ENCODE data around the gene MPRIP.

The MPRIP gene

DNA sequence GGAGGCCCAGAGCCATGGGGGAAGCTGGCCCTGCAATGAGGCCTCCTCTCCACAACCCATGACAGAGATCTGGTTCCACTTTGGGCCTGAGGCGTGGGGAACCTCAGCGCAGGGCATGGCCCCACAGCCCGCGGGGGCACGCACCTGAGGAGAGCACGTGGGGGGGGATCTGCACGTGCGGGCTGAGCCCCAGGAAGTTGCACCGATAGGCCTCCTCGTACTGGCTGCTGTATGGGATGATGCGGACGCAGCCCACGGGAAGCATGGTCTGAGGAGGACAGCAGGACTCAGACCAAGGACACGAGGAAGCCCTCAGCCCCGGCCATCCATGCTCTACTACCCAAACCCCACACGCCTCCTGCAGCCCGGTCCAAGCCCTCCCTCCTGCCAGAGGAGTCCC lies 174.0 kb downstream of the MPRIP start:
- no peak overlapping the region for H3K4me3 ChIP-seq (ENCODE audit: low read length)
- no peaks in the 10 kb centered on the region for H3K4me1 ChIP-seq (ENCODE audit: control insufficient read depth, insufficient read depth, low read length)
- no peak overlapping the region for H3K27ac ChIP-seq (ENCODE audit: low read depth, low read length)
- H3K9ac ChIP-seq (ENCODE audit: low read length): no peak overlapping the region
- no peaks in the 10 kb centered on the region for H3K27me3 ChIP-seq (ENCODE audit: control insufficient read depth, insufficient read depth, low read length)
- peaks cover 37% of the 10 kb centered on the region for H3K36me3 ChIP-seq (ENCODE audit: control insufficient read depth, insufficient read depth, low read length)

DNA sequence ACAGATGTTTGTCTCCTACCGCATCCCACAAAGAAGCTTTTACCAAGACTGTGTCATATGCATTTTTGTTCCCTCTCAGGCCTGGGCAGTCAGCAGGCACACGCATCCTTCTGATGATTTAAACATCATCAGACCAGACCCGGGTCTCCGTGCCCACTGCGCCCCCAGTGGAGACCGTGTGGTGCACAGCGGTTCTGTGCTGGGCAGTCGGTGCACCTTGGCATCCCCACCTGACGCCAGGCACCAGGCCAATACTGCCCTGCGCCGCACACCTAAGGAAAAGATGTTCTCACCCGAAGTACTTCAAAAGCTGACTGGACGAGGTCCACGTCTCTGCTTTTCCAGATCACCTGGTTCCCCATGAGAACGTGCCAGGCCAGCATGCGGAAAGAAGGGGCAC lies 174.5 kb downstream of the MPRIP start:
- Histone ChIP-seq H3K4me1 (ENCODE audit: control insufficient read depth, insufficient read depth, low read length) (no peaks in the 10 kb centered on the region), H3K27me3 (ENCODE audit: control insufficient read depth, insufficient read depth, low read length) (no peaks in the 10 kb centered on the region), H3K9ac (ENCODE audit: low read length) (no peak overlapping the region), H3K36me3 (ENCODE audit: control insufficient read depth, insufficient read depth, low read length) (peaks cover 41% of the 10 kb centered on the region), H3K27ac (ENCODE audit: low read depth, low read length) (no peak overlapping the region), H3K4me3 (ENCODE audit: low read length) (no peak overlapping the region)

DNA sequence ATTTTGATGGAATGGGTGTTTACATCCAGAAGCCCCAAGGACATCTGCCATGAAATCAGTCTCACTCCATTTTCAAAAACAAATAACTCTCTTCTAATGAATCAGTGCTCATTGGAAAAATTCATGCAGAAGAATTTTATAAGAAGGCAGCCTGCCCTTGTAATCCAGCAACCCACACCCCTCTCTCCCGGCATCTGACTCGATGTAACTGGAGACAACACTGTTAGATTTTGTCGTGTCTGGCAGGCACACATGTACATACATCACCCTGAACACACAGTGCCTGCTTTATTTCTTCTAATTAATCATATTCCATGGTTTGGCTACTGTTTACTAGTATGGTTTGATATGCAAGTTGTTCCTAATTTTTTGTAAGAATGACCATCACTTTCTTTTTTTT lies 175.7 kb downstream of the MPRIP start:
- Histone ChIP-seq H3K27me3 (ENCODE audit: control insufficient read depth, insufficient read depth, low read length) (no peaks in the 10 kb centered on the region), H3K9ac (ENCODE audit: low read length) (no peak overlapping the region), H3K4me1 (ENCODE audit: control insufficient read depth, insufficient read depth, low read length) (no peaks in the 10 kb centered on the region), H3K27ac (ENCODE audit: low read depth, low read length) (no peak overlapping the region), H3K4me3 (ENCODE audit: low read length) (no peak overlapping the region), H3K36me3 (ENCODE audit: control insufficient read depth, insufficient read depth, low read length) (peaks cover 51% of the 10 kb centered on the region)

DNA sequence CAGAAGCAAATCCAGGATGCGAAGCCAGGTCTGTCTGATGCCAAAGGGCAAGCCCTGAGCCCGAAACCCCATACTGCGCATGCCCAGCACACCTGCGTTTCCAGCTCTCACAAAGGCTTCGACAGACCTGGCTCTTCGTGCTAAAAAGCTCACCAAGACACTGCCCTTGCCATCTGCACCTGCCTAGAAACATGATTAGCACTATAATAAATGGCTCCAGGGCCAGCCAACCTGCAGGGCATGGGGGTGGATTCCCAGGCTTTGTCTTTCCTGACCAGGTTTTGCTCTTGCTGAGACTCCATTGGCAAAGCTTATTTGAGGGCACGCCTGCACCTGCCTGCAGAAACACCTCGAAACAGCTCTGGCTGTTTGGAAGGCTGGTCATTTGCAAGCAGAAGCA lies 178.3 kb downstream of the MPRIP start:
- no peak overlapping the region for H3K27ac ChIP-seq (ENCODE audit: low read depth, low read length)

DNA sequence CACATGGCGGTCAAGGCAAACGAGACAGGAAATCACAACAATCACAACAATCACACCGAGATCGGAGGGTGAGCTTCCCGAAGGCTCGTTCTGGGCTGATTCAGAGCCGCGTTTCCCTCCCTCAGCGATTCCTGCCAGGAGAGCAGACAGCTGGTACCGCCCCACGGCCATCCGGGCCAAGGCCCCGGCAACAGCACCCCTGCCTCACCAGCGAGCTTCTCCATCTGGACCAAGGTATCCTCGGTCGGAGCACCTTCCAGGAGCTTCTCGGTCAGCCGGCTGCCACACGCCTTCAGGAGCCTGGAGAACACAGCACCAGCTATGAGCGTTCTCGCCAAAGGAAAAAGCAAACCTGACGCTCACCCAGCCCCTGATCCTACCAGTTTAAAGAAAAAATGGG lies 179.1 kb downstream of the MPRIP start:
- no peaks in the 10 kb centered on the region for H3K27me3 ChIP-seq (ENCODE audit: control insufficient read depth, insufficient read depth, low read length)
- no peaks in the 10 kb centered on the region for H3K4me1 ChIP-seq (ENCODE audit: control insufficient read depth, insufficient read depth, low read length)
- no peak overlapping the region for H3K9ac ChIP-seq (ENCODE audit: low read length)
- H3K27ac ChIP-seq (ENCODE audit: low read depth, low read length): no peak overlapping the region
- no peak overlapping the region for H3K4me3 ChIP-seq (ENCODE audit: low read length)
- H3K36me3 ChIP-seq (ENCODE audit: control insufficient read depth, insufficient read depth, low read length): peaks cover 56% of the 10 kb centered on the region

More for the DNA sequence above, 178.3 kb downstream of the MPRIP start:
- no peak overlapping the region for H3K4me3 ChIP-seq (ENCODE audit: low read length)
- H3K4me1 ChIP-seq (ENCODE audit: control insufficient read depth, insufficient read depth, low read length): no peaks in the 10 kb centered on the region
- peaks cover 59% of the 10 kb centered on the region for H3K36me3 ChIP-seq (ENCODE audit: control insufficient read depth, insufficient read depth, low read length)
- no peak overlapping the region for H3K9ac ChIP-seq (ENCODE audit: low read length)
- no peaks in the 10 kb centered on the region for H3K27me3 ChIP-seq (ENCODE audit: control insufficient read depth, insufficient read depth, low read length)

DNA sequence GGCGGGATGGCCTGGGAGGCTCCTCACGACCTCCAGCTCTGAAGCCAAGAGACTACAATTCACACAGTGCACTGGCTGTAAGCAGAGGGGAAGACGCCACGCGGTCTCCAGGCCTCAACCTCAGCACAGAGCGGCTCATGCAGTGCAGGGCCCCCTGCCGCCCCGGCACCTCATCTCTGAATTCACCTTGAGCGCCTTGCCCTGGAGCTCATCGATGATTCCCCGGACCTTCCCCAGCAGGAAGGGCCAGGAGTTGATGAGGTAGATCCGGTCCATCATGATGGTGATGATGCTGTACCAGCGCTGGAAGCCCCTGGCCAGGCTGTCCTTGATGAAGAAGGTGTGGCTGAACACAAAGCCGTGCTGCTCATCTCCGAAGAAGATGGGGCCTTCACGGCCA lies 181.5 kb downstream of the MPRIP start:
- H3K27me3 ChIP-seq (ENCODE audit: control insufficient read depth, insufficient read depth, low read length): no peaks in the 10 kb centered on the region
- H3K4me3 ChIP-seq (ENCODE audit: low read length): no peak overlapping the region
- H3K4me1 ChIP-seq (ENCODE audit: control insufficient read depth, insufficient read depth, low read length): no peaks in the 10 kb centered on the region
- peaks cover 57% of the 10 kb centered on the region for H3K36me3 ChIP-seq (ENCODE audit: control insufficient read depth, insufficient read depth, low read length)
- no peak overlapping the region for H3K9ac ChIP-seq (ENCODE audit: low read length)
- no peak overlapping the region for H3K27ac ChIP-seq (ENCODE audit: low read depth, low read length)

DNA sequence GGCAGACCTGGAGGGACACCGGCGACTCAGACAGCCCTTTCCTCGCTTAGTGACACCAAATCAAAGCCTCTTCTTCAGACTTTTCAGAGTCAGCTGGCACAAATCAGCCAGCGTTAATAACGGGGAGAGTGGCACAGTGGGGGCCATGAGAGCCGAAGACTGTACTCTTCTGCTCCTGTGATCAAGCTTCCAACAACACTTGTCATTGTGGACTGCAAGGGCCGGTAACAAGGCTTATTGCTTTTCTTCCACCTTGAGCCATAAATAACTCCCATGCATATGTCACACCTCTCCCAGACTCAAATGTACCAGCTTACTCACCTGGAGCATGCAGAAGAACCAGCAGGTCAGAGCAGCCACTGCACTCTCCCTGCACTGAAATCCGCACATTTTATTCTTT lies 181.9 kb downstream of the MPRIP start:
- Histone ChIP-seq H3K4me3 (ENCODE audit: low read length) (no peak overlapping the region), H3K4me1 (ENCODE audit: control insufficient read depth, insufficient read depth, low read length) (no peaks in the 10 kb centered on the region), H3K9ac (ENCODE audit: low read length) (no peak overlapping the region), H3K36me3 (ENCODE audit: control insufficient read depth, insufficient read depth, low read length) (peaks cover 57% of the 10 kb centered on the region), H3K27me3 (ENCODE audit: control insufficient read depth, insufficient read depth, low read length) (no peaks in the 10 kb centered on the region), H3K27ac (ENCODE audit: low read depth, low read length) (no peak overlapping the region)

DNA sequence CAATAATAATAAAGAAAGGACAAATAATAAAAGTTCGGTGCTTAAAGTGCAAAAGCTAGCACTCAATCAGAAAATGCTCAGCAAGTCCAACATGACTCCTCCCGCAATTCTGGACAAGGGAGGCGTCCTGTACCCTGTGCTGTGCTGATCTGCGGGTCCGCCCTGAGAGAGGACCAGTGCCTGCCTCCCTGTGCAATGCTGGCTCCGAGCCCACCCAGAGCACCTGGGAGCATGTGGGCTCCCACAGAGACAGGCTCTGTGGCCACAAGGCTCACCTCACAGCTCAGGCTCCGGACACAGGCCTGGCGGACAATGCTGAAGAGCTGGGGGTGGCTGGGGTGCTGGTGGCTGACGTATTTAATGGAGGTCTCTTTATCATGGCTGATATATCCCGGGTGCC lies 183.6 kb downstream of the MPRIP start:
- no peaks in the 10 kb centered on the region for H3K27me3 ChIP-seq (ENCODE audit: control insufficient read depth, insufficient read depth, low read length)
- no peaks in the 10 kb centered on the region for H3K4me1 ChIP-seq (ENCODE audit: control insufficient read depth, insufficient read depth, low read length)
- no peak overlapping the region for H3K4me3 ChIP-seq (ENCODE audit: low read length)
- peaks cover 65% of the 10 kb centered on the region for H3K36me3 ChIP-seq (ENCODE audit: control insufficient read depth, insufficient read depth, low read length)
- no peak overlapping the region for H3K9ac ChIP-seq (ENCODE audit: low read length)
- H3K27ac ChIP-seq (ENCODE audit: low read depth, low read length): no peak overlapping the region

DNA sequence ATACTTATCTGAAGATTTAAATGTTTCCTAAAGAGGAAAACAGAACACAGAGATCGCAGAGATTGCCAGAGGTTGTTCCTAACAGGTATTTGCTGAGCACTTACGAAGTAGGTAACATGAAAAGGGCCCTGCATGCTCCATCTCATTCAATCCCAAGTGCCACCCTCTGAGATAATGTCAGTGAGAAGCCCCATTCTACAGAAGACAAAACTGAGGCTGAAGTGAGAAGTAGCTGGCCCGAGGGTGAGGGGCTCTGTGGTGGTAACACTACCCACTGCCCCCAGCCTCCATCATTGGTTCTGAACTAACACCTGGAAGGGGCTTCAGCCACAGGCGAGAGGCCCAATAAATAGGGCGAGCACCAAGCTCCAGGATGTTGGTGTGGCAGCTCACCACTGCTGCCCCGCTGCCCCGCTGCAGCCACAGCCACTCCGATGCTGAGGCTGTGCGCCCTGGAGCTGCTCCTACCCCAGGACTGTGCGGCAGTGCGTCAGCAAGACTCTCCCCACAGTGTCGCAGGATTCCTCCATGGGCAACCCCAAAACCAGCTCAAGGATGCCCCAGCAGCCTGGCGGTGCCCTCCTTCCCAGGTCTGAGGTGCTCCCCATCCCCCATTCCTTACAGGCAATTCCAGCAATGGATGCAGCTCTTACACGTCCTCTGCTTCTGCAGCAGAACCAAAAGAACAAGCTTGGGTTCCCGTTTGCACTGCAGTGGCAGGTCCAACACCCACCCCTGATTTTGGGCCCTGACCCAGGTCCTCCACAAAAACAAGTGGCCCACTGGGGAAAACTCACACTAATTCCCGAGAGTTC lies 184.4 kb downstream of the MPRIP start:
- Histone ChIP-seq H3K4me3 (ENCODE audit: low read length) (no peak overlapping the region), H3K27ac (ENCODE audit: low read depth, low read length) (no peak overlapping the region), H3K4me1 (ENCODE audit: control insufficient read depth, insufficient read depth, low read length) (no peaks in the 10 kb centered on the region), H3K9ac (ENCODE audit: low read length) (no peak overlapping the region), H3K27me3 (ENCODE audit: control insufficient read depth, insufficient read depth, low read length) (no peaks in the 10 kb centered on the region), H3K36me3 (ENCODE audit: control insufficient read depth, insufficient read depth, low read length) (peaks cover 60% of the 10 kb centered on the region)

DNA sequence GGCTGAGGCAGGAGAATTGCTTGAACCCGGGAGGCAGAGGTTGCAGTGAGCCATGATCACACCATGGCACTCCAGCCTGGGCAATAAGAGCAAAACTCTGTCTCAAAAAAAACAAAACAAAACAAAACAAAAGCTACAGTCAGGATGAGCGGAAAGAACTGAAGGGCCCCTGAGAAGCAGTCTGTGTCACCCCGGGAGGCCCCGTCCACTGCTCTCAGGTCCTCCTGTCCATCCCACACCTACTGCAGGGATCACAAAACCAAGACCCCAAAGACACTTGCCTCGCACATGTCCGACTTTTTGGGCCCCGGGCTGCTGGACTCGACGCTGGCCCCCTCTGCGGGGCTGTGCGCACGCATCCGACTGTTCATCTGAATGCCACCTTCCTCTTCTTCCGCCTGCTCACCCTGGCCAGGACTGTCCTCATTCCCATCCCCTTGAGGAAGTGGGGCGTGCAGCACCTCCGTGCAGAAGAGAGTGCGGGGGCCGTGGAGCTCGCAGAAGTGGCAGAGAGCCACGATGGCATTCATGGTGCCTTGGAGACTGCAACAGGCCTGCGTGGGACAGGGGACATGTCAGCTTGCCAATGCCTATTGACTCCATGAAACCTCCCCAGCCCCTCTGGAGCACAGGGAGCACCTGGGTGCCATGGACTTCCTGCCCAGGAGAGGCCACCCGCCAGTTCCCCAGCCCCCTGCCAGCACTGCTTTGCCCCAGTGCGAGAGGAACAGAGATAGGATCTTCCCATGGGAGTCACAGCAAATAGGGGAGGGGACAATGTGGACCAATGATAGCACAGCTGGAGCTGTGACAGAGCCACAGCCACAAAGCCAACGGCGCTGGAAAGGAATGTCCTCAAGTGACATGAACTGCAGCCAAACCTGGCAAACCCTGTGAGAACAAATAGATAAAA lies 185.6 kb downstream of the MPRIP start:
- Histone ChIP-seq H3K27ac (ENCODE audit: low read depth, low read length) (no peak overlapping the region), H3K27me3 (ENCODE audit: control insufficient read depth, insufficient read depth, low read length) (no peaks in the 10 kb centered on the region), H3K4me1 (ENCODE audit: control insufficient read depth, insufficient read depth, low read length) (no peaks in the 10 kb centered on the region), H3K4me3 (ENCODE audit: low read length) (no peak overlapping the region), H3K36me3 (ENCODE audit: control insufficient read depth, insufficient read depth, low read length) (peaks cover 49% of the 10 kb centered on the region), H3K9ac (ENCODE audit: low read length) (no peak overlapping the region)

DNA sequence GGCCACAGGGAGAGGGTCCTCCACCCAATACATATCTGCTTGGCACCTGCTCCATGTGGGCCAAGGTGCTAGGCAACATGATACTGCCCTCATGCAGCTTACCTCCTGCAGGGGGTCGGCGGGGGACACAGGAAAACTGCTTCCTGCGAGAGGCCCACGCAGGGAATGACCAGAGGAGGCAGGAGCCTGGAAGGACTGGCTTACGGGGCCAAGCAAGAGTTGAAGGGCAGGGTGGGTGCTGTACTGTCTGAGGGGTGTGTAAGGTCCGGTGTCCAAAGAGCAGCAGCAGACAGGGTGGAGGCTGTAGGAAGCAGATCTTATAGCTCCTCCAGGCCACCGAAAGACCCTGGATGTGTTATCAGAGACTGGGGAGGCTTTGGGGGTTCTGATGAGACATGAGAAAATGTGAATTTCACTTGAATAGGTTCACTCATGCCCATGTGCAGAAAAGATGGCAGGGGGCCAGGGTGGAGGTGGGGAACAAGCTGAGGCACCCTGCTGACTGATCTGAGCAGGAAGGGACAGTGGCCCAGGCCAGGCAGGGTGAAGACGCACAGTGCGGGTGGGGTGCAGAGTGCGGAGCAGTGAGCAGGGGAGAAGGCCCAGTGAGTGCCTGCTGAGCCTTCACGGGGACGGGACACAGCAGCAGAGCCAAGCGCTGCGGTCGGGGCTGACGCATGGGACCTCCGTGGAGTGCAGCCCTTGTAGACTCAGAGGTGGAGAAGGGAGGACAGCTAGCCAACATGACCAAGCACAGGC lies 186.4 kb downstream of the MPRIP start:
- no peaks in the 10 kb centered on the region for H3K4me1 ChIP-seq (ENCODE audit: control insufficient read depth, insufficient read depth, low read length)
- H3K27ac ChIP-seq (ENCODE audit: low read depth, low read length): no peak overlapping the region
- no peak overlapping the region for H3K9ac ChIP-seq (ENCODE audit: low read length)

More for the DNA sequence above, 186.4 kb downstream of the MPRIP start:
- Histone ChIP-seq H3K27me3 (ENCODE audit: control insufficient read depth, insufficient read depth, low read length) (no peaks in the 10 kb centered on the region), H3K4me3 (ENCODE audit: low read length) (no peak overlapping the region), H3K36me3 (ENCODE audit: control insufficient read depth, insufficient read depth, low read length) (peaks cover 45% of the 10 kb centered on the region)

All from rectal smooth muscle tissue (tissue), 1 donor.